CD14-positive monocyte (primary cell): ENCODE measurements around the gene SLC22A5. TPM values are rescaled to one million over a fixed set of nuclear protein-coding genes. Genes with fewer than 3 reads are reported as not detected.

Experiments
- DNase-seq, 3 donors: peaks; one replicate each; pipeline ENCODE4 v3.0.0-alpha.2; 2011 to 2022
- H2AFZ ChIP-seq: 2 replicates; pipeline ENCODE4 v1.6.0; 2012; ENCODE audit warnings: mild to moderate bottlenecking, low read depth, low read length, inconsistent platforms; ENCODE audit not compliant: insufficient read depth, poor library complexity, severe bottlenecking
- H3K27ac ChIP-seq, 2 donors: 1 replicate in 1 of 2; 2 replicates in 1 of 2; pipeline ENCODE4 v1.5.1; 2012 to 2013; ENCODE audit warnings: low read length in 2 of 2, control low read depth in 1 of 2, inconsistent platforms in 1 of 2, low read depth in 1 of 2, mild to moderate bottlenecking in 1 of 2
- H3K27me3 ChIP-seq, 2 donors: one replicate each; pipeline versions ENCODE4 v1.6.0 to v1.6.1; 2011 to 2013; ENCODE audit warnings: low read length in 2 of 2; ENCODE audit not compliant: control insufficient read depth in 2 of 2, insufficient read depth in 2 of 2
- H3K36me3 ChIP-seq, 2 donors: replicated peaks in 1 of 2; 1 replicate in 1 of 2; 2 replicates in 1 of 2; pipeline versions ENCODE4 v1.5.1 to v1.6.1; 2012 to 2013; ENCODE audit warnings: low read length in 2 of 2, control low read depth in 1 of 2, inconsistent platforms in 1 of 2, mild to moderate bottlenecking in 1 of 2; ENCODE audit not compliant: insufficient read depth in 2 of 2, control insufficient read depth in 1 of 2
- H3K4me1 ChIP-seq, 2 donors: 1 replicate in 1 of 2; 2 replicates in 1 of 2; pipeline versions ENCODE4 v1.5.1 to v1.6.1; 2012 to 2013; ENCODE audit warnings: low read length in 2 of 2, control low read depth in 1 of 2, inconsistent platforms in 1 of 2, mild to moderate bottlenecking in 1 of 2, moderate library complexity in 1 of 2; ENCODE audit not compliant: insufficient read depth in 2 of 2, control insufficient read depth in 1 of 2
- H3K4me2 ChIP-seq: replicated peaks from 2 replicates; pipeline ENCODE3; 2012; ENCODE audit warnings: low read length, moderate library complexity, mild to moderate bottlenecking; ENCODE audit not compliant: poor library complexity, severe bottlenecking; ENCODE audit errors: extremely low read depth
- H3K4me3 ChIP-seq, 3 experiments: fragments of 200-600 bp in 1 of 3; sonication (generic) in 1 of 3; replicated peaks in 1 of 3; 1 replicate in 2 of 3; 2 replicates in 1 of 3; pipeline ENCODE4 v1.5.1; 2011 to 2013; ENCODE audit warnings: low read length in 3 of 3, mild to moderate bottlenecking in 3 of 3, control low read depth in 2 of 3, low read depth in 2 of 3, inconsistent platforms in 1 of 3, moderate library complexity in 1 of 3
- H3K79me2 ChIP-seq: 2 replicates; pipeline ENCODE4 v1.6.0; 2012; ENCODE audit warnings: mild to moderate bottlenecking, control low read depth, inconsistent platforms, low read length, moderate library complexity; ENCODE audit not compliant: insufficient read depth
- H3K9ac ChIP-seq: 2 replicates; pipeline ENCODE4 v1.6.0; 2017; ENCODE audit warnings: low read length, mild to moderate bottlenecking; ENCODE audit not compliant: insufficient read depth, poor library complexity, severe bottlenecking
- H3K9me3 ChIP-seq, 2 donors: replicated peaks in 1 of 2; 1 replicate in 1 of 2; 2 replicates in 1 of 2; pipeline versions ENCODE4 v1.5.1 to v1.6.1; 2012 to 2013; ENCODE audit warnings: low read length in 2 of 2, control low read depth in 1 of 2; ENCODE audit not compliant: control insufficient read depth in 1 of 2, insufficient read depth in 1 of 2
- H4K20me1 ChIP-seq: 2 replicates; pipeline ENCODE4 v1.6.0; 2012; ENCODE audit warnings: mild to moderate bottlenecking, low read length, control low read depth, moderate library complexity; ENCODE audit not compliant: insufficient read depth
- H3K27ac Mint-ChIP-seq, 7 donors: one replicate each; pipeline ENCODE4 v1.8.0; 2020; ENCODE audit warnings: mild to moderate bottlenecking in 7 of 7, mixed read lengths in 7 of 7, moderate library complexity in 6 of 7, inconsistent platforms in 2 of 7
- H3K27me3 Mint-ChIP-seq, 3 donors: one replicate each; pipeline ENCODE4 v1.8.0; 2021 to 2022; ENCODE audit warnings: low read depth in 3 of 3, mild to moderate bottlenecking in 3 of 3, mixed read lengths in 3 of 3, moderate library complexity in 3 of 3, inconsistent platforms in 1 of 3
- H3K36me3 Mint-ChIP-seq, 2 donors: one replicate each; pipeline ENCODE4 v1.8.0; 2020; ENCODE audit warnings: mixed read lengths in 2 of 2, inconsistent platforms in 1 of 2, mild to moderate bottlenecking in 1 of 2
- H3K4me1 Mint-ChIP-seq: one replicate; pipeline ENCODE4 v1.8.0; 2020; ENCODE audit warnings: mild to moderate bottlenecking, mixed read lengths
- H3K4me3 Mint-ChIP-seq, 2 donors: one replicate each; pipeline ENCODE4 v1.8.0; 2020; ENCODE audit warnings: mild to moderate bottlenecking in 2 of 2, mixed read lengths in 2 of 2, moderate library complexity in 1 of 2
- H3K9me3 Mint-ChIP-seq, 7 donors: one replicate each; pipeline ENCODE4 v1.8.0; 2020 to 2022; ENCODE audit warnings: mixed read lengths in 7 of 7, mild to moderate bottlenecking in 6 of 7, moderate library complexity in 6 of 7, inconsistent platforms in 2 of 7
- CTCF ChIP-seq: fragments of 200-600 bp; IDR thresholded peaks from one replicate; pipeline ENCODE4 v1.8.0; 2022; ENCODE audit warnings: antibody characterized with exemption, mild to moderate bottlenecking
- WGBS: methylation state at CpG from one replicate; pipeline ENCODE4 v1.1.5; 2013; ENCODE audit warnings: missing lambda C conversion rate; ENCODE audit not compliant: insufficient coverage; 5-methylcytosine and 5-hydroxymethylcytosine counted together
- intact Hi-C, 2 donors: fragments of 100-400 bp; cut with micrococcal nuclease; formaldehyde crosslinking; loops; one replicate each; pipeline versions ENCODE4 v1.15.0 to v1.15.1; 2023
- polyA plus RNA-seq, 3 donors: library from polyadenylated mRNA; depleted of rRNA in 1 of 3; unstranded in 2 of 3; stranded (reverse) in 1 of 3; fragments of 300-500 nt in 2 of 3; fragments of >200 nt in 1 of 3; fragmentation: Illumina TruSeq in 2 of 3; gene quantifications; 1 replicate in 2 of 3; 2 replicates in 1 of 3; pipeline ENCODE4 v1.2.3, GENCODE V29; 2012 to 2021

The SLC22A5 gene
- polyA plus RNA-seq, 3 donors = 2.4 to 14.6 (median 3.5) TPM

- H2AFZ ChIP-seq = peak overlapping the region; percentile 90
- H3K9me3 ChIP-seq = no peaks in the 10 kb centered on the region
- Mint-ChIP-seq H3K9me3 (peaks cover 0 to 3% (median 2%) of the 10 kb centered on the region in 7 donors), H3K4me3 (peak overlapping the region; percentile 94 to 96), H3K36me3 (peaks cover 3 to 10% of the 10 kb centered on the region in 2 donors), H3K4me1 (peaks cover 56% of the 10 kb centered on the region), H3K27ac (peak overlapping the region; percentile 94 to 98 (median 95)), H3K27me3 (peaks cover 0 to 3% (median 0%) of the 10 kb centered on the region in 3 donors)
- no peaks in the 10 kb centered on the region for H3K27me3 ChIP-seq
- DNase-seq = peak; percentile 73 to 83 (median 79)
- peak overlapping the region; percentile 62 to 90 (median 85) for H3K4me3 ChIP-seq
- no peaks in the 10 kb centered on the region for H3K36me3 ChIP-seq
- H3K9ac ChIP-seq = peak overlapping the region; percentile 86
- peak overlapping the region; percentile 73 for H3K4me2 ChIP-seq
- H3K79me2 ChIP-seq = peaks cover 57% of the 10 kb centered on the region
- 0% methylated on average over 85 of the region's 90 CpGs for WGBS
- H4K20me1 ChIP-seq = no peaks in the 10 kb centered on the region
- intact Hi-C loops = no loop called here
- H3K4me1 ChIP-seq = peaks cover 46 to 59% of the 10 kb centered on the region in 2 donors
- peak; percentile 89 for TF ChIP-seq CTCF
- H3K27ac ChIP-seq = peak overlapping the region; percentile 87 to 94
These were observed 41.2 kb downstream of the SLC22A5 start for GRCh38 chr5:132410451-132411303.

GRCh38 chr5:132411304-132412013 lies 41.9 kb downstream of the SLC22A5 start:
- Histone ChIP-seq H3K9me3 (no peaks in the 10 kb centered on the region), H3K27me3 (no peaks in the 10 kb centered on the region), H3K9ac (peak overlapping the region; percentile 86), H3K4me2 (peak overlapping the region; percentile 73), H2AFZ (peak overlapping the region; percentile 90), H4K20me1 (no peaks in the 10 kb centered on the region), H3K36me3 (no peaks in the 10 kb centered on the region), H3K4me1 (peaks cover 49 to 67% of the 10 kb centered on the region in 2 donors), H3K79me2 (peaks cover 64% of the 10 kb centered on the region), H3K4me3 (peak overlapping the region; percentile 62 to 90 (median 85)), H3K27ac (peak overlapping the region; percentile 87 to 94)
- peaks cover 6 to 10% of the 10 kb centered on the region in 2 donors for H3K36me3 Mint-ChIP-seq
- intact Hi-C loops = no loop called here
- peak overlapping the region; percentile 93 to 98 (median 95) for H3K27ac Mint-ChIP-seq
- peaks cover 59% of the 10 kb centered on the region for H3K4me1 Mint-ChIP-seq
- H3K9me3 Mint-ChIP-seq = peaks cover 0 to 3% (median 2%) of the 10 kb centered on the region in 7 donors
- no peak for TF ChIP-seq CTCF
- peak overlapping the region; percentile 94 to 96 for H3K4me3 Mint-ChIP-seq
- WGBS = 0% methylated on average over 3 of the region's 9 CpGs
- H3K27me3 Mint-ChIP-seq = peaks cover 0 to 3% (median 0%) of the 10 kb centered on the region in 3 donors
- no peak for DNase-seq
